SU-DHL-6 (cell line): Measurements from ENCODE around the gene SUSD6.

Source experiments
- CTCF ChIP-seq: fragments of 200-600 bp; sonication (generic); IDR thresholded peaks from one replicate; pipeline ENCODE4 v1.5.1; 2017; ENCODE audit warnings: antibody characterized with exemption, mild to moderate bottlenecking, low read length, moderate library complexity; ENCODE audit not compliant: insufficient read depth, poor library complexity, severe bottlenecking
- EZH2phosphoT487 ChIP-seq: fragments of 200-600 bp; sonication (generic), shearing (Covaris generic); conservative IDR thresholded peaks from 2 replicates; pipeline ENCODE4 v1.6.1; 2018; ENCODE audit warnings: mild to moderate bottlenecking, antibody characterized with exemption, low read length, moderate library complexity, mixed read lengths

GRCh38 chr14:69651664-69652063, 40.3 kb downstream of the SUSD6 start:
- no peak for TF ChIP-seq CTCF
- no peak for TF ChIP-seq EZH2phosphoT487
